Right lobe of liver (tissue), 4 donors: Measurements from ENCODE around the gene ZNF559.

Source experiments
- POLR2A ChIP-seq: fragments of 450-650 bp; IDR thresholded peaks from one replicate; pipeline ENCODE4 v1.6.1; 2017; ENCODE audit warnings: antibody characterized with exemption, mild to moderate bottlenecking
- TF ChIP-seq, protein P1 (sequence below), 4 donors: fragments of 200-600 bp in 3 of 4; fragments of 450-650 bp in 1 of 4; IDR thresholded peaks; one replicate each; pipeline versions ENCODE4 v1.5.1 to v1.8.0; 2016 to 2022; ENCODE audit warnings: antibody characterized with exemption in 4 of 4, mild to moderate bottlenecking in 2 of 4
- donor health status: DM: no; HTN: no; CAD: no.
- donor health status: DM: no; HTN: no; CAD: no.
- donor health status: DM: no; HTN: yes; CAD: no.

DNA sequence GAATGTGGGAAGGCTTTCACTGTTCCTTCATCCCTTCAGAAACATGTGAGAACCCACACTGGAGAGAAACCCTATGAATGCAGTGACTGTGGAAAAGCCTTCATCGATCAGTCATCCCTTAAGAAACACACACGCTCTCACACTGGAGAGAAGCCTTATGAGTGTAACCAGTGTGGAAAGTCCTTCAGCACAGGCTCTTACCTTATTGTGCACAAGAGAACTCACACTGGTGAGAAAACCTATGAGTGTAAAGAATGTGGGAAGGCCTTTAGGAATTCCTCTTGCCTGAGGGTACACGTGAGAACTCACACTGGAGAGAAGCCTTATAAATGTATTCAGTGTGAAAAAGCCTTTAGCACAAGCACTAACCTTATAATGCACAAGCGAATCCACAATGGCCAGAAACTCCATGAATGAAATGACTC is 57.4 kb downstream of the ZNF559 start:
- TF ChIP-seq, protein P1, sequence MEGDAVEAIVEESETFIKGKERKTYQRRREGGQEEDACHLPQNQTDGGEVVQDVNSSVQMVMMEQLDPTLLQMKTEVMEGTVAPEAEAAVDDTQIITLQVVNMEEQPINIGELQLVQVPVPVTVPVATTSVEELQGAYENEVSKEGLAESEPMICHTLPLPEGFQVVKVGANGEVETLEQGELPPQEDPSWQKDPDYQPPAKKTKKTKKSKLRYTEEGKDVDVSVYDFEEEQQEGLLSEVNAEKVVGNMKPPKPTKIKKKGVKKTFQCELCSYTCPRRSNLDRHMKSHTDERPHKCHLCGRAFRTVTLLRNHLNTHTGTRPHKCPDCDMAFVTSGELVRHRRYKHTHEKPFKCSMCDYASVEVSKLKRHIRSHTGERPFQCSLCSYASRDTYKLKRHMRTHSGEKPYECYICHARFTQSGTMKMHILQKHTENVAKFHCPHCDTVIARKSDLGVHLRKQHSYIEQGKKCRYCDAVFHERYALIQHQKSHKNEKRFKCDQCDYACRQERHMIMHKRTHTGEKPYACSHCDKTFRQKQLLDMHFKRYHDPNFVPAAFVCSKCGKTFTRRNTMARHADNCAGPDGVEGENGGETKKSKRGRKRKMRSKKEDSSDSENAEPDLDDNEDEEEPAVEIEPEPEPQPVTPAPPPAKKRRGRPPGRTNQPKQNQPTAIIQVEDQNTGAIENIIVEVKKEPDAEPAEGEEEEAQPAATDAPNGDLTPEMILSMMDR (IDR thresholded peaks at IDR 0.05), result no peak
- no peak for TF ChIP-seq POLR2A
